GM18511 (cell line): ENCODE results near the gene ZSWIM9.

Source experiments
- ATAC-seq: cut with Tn5 transposase; IDR thresholded peaks from one replicate; pipeline ENCODE4 v1.9.1; 2021; ENCODE audit warnings: mild to moderate bottlenecking, moderate library complexity; ENCODE audit not compliant: unreplicated experiment

The ZSWIM9 gene

DNA sequence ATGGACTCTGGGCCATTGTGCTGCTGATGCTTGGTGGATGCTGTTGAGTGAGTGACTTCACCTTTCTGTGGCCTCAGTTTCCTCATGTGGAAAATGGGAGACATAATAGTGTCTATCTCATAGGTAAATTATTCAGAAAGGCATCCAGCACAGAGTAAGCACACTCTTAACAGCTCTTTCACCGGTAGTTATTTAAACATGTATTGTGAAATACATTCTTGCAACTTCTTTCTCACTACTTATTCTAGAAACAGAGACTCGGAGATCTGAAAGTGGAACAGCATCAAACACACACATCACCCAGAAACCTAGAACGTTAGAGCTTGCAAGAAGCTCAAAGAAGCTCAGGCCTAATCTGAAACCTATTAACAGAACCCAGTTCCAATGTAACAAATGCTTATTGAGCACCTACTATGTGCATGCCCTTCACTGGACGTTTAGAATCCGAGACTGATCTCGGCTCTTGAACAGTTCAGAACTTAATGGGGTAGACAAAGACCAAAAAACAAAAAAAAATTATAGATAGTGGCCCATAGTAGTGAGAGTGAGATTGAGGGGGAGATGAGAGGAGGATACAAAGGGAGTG lies 4.1 kb downstream of the ZSWIM9 start:
- ATAC-seq, result no peak

DNA sequence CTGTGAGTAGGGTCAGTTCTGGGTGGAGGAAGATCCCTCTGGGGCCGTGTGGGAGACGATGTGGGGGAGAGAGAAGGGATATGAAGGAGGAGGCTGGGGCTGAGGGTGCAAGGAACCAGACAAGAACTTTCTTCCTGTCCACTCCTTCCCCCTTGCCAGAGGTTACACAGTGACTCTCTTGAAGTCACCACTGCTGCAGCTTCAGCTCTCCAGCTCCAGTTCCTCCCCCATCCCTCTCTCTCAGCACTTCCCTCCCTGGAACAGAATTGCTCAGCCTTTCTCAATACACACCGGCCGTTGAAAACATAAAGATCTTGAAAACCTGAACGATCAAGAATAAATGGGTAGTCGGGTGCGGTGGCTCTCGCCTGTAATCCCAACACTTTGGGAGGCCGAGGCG lies 5.1 kb downstream of the ZSWIM9 start:
- no peak for ATAC-seq

DNA sequence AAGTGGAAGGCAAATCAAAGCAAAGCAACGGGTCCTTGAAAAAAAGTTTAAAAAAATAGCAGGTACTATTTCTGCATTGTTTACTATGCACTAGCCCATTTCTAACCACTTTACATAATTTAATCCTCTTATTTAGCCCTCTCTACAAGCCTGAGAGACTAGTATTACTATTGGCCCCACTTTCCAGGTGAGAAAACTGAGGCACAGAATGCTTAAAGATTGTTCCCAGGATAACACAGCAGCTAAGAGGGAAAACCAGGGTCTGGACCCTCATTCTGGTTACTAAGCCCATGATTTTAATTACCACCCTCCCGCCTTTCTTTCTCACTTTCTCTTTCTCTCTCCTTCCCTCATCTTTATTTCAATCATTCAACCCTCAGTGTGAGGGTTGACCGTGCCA lies 5.7 kb downstream of the ZSWIM9 start:
- ATAC-seq, result no peak

DNA sequence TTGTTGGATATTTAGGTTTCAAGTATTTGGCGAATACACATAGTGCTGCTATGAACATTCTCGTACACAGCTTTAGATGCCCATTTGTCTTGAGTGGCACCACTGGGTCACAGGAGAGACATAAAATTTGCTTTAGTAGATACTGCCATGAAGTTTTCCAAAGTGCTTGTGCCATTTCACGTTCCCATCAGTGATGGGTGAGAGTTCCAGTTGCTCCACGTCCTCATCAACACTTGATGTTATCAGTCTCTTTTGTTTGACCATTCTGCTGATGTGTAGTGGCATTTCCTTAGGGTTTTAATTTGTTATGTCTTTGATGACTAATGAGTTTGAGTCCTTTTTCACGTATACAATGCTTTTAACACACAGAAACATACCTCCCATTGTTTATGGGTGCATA lies 11.0 kb downstream of the ZSWIM9 start:
- ATAC-seq, result no peak

DNA sequence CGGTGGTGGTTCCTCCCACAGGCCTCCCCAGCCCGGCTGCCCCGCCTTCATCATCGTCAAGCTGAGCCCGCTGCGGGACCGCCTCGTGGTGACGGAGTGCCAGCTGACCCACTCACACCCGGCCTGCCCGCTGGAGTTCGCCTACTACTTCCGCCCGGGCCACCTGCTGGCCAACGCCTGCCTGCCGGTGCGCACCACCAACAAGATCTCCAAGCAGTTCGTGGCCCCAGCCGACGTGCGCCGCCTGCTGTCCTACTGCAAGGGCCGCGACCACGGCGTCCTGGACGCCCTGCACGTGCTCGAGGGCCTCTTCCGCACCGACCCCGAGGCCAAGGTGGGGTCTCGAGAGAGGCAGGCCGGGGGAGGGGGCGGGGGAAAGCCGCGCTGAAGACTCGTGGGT lies 12.0 kb downstream of the ZSWIM9 start:
- no peak for ATAC-seq

DNA sequence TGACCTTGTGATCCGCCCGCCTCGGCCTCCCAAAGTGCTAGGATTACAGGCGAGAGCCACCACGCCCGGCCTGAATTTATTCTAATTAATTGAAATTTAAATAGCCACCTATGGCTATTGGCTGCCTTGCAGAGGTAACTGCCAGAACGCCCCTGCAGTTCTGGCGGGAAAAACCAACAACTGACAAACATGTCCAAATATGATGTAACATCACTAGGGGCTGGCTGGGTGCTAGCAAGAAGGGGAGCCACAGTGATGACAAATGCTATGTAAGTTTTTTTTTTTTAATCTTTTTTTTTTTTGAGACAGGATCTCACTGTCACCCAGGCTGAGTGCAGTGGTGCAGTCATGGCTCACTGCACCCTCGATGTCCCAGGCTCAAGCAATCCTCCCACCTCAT lies 12.9 kb downstream of the ZSWIM9 start:
- no peak for ATAC-seq

DNA sequence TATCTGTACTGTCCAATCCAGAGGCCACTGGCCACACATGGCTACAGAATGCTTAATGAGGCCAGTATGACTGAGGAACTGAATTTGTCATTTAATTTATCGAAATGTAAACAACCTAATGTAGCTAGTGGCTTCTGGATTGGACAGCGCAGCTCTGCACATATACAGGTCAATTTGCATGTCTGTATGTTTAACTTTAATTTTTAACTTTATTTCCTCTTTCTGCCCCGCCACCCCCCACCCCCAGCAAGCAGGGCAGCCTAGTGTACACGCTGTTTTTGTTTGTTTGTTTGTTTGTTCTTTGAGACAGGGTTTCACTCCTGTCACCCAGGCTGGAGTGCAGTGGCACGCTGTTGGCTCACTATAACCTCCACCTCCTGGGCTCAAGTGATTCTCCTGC lies 15.5 kb downstream of the ZSWIM9 start:
- peak; percentile 50 for ATAC-seq

DNA sequence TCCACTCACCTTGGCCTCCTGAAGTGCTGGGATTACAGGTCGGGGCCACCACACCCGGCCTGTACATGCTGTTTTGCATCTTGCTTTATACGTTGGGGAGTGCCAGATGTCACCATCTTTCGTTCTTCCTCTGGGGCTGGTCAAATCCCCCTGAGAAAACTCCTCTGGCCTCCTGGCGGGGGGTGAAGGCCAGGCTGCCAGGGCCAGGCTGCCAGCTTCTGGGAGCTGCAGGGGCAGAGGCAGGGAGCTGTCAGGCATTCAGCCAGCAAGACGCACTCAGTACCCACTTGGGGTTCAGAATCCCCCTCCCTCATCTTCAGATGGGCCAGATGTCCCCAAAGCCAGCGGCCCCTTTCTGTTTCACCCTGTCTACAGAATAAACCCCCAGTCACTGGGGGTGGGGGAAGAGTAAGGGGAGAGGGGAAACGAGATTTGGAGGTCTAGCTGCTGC lies 16.1 kb downstream of the ZSWIM9 start:
- peak; percentile 65 for ATAC-seq

DNA sequence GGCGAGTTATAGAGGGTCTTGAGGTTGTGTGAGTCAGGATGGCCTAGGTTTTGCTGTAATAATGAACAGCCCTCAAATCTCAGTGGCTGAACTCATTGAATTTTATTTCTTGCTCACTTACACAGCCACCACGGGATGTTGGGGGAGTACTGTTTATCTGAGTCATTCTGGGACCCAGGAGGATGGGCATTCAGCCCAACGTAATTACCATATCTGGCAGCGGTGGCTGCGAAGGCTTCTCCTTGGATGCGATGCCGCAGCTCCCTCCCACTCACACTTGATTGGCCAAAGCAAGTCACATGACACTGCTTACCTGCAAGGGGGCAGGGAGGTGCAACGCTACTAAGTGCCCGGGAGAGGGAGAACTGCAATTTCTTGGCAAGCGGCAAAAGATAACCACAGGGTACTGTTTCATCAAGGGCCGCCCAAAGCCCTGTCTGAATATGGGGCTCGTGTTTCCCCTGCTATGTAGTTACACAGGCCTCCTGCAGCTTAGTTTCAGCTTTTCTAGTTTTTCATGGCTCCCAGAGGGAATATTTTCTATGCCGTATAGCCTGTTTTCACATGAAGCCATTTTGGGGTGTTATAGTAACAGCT lies 19.9 kb downstream of the ZSWIM9 start:
- ATAC-seq, result no peak

DNA sequence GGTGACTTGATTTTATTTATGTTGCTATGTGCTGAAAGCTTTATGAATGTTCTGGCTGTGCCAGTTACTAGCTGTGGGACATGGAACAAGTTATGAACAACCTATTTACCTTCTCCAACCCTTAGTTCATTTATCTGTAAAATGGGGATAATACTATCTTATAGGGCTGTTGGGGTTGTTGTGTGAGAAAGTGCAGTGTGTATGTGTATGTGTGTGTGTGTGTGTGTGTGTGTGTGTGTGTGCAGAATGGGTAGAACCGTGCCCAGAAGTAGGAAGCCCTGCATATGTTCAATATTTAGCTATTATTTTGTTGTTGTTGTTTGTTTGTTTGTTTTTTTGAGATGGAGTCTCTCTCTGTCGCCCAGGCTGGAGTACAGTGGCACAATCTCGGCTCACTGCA lies 20.4 kb downstream of the ZSWIM9 start:
- no peak for ATAC-seq

DNA sequence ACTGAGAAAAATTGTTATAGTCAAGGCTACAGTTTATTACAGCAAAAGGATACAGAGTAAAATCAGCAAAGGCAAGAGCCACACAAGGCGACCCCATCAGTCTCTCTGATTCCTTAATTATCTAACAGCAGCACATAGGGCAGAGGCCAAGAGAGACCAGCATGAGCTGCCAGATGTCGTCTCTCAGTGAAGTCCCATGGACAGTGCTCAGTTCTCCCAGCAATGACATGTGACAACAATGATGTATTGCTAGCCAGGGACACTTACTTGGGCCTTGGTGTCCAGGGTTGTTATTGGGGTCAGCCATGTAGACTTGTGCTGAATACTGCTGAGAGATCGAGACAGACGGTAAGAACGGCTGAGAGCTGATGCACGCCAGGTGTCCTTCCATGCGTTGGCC lies 22.3 kb downstream of the ZSWIM9 start:
- no peak for ATAC-seq

DNA sequence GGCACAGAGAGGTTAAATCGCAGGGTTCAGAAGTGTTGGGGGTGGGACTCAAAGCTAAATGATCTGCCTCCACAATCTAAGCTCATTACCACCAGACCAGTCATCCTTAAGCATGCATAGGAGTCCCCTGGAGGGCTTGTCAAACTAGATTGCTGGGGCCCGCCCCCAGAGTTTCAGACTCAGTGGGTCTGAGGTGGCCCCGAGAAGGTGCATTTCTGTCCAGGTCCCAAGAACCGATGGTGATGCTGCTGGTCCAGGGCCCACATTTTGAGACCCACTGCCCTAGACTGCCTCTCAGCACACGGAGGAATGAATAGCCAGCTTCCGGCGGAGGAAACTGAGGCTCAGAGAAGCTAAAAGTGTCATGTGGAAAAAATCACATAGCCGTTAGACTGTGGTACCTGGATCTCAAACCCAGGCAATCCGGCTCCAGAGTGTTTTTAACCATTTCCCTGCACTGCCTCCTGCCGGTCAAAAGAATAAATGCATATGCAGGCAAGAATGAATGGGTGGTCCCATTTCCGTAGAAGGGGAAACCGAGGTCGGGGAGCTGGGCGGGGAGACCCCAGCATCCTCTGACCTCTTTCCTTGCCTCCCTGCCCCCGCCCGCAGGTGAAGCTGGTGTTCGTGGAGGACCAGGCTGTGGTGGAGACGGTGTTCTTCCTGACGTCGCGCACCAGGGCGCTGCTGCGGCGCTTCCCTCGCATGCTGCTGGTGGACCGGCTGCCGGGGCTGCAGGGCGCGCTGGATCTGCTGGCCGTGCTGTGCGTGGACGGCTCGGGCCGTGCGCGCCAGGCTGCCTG lies 23.8 kb downstream of the ZSWIM9 start:
- ATAC-seq, result no peak

DNA sequence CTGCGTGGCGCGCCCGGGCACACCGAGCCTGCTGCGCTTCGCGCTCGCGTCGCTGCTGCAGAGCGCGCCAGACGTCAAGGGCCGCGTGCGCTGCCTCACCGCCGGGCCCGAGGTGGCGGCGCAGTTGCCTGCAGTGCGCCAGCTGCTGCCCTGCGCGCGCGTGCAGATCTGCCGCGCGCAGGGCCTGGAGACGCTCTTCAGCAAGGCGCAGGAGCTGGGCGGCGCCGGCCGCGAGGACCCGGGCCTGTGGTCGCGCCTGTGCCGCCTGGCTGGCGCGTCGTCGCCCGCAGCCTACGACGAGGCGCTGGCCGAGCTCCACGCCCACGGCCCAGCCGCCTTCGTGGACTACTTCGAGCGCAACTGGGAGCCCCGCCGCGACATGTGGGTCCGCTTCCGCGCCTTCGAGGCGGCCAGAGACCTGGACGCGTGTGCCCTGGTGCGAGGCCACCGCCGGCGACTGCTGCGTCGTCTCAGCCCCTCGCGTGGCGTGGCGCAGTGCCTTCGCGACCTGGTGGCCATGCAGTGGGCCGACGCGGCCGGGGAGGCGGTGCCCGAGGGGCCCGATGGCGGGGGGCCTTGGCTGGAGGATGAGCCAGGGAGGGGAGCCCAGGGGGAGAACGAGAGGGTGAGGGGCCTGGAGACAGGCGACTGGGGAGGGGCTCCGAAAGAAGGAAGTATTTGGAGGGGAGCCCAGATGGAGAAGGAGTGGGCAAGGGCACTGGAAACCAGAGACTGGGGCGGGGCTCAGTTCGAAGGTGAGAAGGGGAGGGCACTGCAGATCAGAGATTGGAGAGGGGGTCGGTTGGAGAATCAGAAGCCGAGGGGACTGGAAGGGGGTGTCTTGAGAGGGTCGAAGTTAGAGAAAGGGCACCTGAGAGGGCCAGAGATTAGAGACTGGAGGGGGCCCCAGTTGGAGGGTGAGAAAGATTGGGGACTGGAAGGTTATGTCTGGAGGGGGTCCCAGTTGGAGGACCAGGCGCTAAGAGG lies 24.7 kb downstream of the ZSWIM9 start:
- ATAC-seq, result no peak

DNA sequence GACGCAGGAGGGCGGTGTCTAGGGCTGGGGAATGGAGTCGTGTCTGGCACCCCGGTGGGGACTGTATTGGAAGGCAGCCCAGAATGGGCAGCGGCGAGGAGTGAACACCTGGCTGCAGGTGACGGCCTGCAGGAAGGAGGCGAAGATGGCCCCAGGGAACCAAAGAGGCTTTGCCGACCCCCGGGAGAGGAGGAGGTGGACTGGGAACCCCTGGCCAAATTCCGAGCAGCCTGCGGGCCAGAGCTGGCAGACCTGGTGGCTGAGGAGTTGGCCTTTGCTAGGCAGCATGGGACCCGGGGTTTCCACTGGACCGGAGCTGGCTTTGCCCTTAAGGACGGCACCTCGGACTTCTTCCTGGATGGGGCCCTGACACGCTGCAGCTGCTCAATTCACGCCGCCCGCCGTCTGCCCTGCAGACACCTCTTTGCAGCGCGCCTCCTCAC lies 25.9 kb downstream of the ZSWIM9 start:
- ATAC-seq, result no peak

DNA sequence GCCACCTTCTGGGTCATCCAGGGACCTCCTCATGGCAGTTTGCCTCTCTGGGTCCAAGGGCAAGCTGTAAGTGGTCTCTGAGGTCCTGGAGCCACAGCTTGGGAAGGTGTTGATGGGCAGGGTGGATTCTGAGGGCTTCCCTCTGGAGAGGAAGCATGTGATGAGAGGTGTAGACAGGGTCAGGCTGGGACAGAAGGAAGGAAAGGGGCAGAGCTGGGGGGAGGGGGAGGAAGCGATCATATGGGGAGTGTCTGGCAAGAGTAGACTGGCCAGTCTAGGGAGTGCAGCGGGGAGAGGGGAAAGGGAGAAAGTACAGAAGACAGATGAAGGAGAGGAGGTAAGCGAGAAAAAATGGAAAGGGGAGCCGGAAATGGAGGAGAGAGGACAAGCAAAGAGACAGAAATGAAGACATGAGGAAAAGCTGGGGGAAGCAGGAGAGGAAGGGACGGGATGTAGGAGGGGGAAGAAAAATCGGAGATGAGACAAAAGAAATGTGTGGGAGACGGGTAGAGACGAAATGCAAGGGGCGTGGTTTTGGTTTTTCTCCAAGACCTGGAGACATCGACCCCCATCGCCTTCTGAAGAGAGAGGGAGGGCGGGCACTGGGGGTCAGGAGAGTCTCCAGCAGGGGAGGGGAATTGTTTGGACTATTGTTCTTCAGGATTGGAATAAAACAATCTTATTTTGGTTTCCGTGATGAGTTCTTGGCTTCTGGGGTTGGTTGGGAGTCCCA lies 26.6 kb downstream of the ZSWIM9 start:
- no peak for ATAC-seq

DNA sequence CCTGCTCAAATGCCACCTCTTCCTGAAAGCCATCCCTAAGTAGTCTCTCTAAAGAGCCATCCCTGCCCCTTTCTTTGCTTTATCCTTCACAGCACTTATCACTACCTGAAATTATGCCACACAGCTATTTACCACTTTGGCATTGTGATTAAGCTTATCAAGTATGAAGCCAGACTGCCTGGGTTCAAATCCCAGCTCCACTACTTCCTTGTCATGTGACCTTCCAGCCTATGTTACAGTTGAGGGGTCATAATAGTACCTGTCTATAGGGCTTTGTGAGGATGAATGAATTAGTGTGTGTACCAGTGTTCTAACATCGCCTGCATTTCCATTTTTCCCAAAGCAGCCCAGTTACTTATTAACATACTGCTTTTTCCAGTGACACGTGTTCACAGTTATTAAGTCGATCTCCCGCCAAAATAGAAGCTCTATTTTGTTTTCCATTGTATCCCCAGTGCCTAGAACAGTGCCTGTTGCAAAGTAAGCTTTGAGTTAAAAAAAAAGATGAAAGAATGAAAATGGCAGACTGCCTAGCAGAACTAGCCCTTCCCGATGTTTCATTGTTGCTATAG lies 32.8 kb downstream of the ZSWIM9 start:
- no peak for ATAC-seq

DNA sequence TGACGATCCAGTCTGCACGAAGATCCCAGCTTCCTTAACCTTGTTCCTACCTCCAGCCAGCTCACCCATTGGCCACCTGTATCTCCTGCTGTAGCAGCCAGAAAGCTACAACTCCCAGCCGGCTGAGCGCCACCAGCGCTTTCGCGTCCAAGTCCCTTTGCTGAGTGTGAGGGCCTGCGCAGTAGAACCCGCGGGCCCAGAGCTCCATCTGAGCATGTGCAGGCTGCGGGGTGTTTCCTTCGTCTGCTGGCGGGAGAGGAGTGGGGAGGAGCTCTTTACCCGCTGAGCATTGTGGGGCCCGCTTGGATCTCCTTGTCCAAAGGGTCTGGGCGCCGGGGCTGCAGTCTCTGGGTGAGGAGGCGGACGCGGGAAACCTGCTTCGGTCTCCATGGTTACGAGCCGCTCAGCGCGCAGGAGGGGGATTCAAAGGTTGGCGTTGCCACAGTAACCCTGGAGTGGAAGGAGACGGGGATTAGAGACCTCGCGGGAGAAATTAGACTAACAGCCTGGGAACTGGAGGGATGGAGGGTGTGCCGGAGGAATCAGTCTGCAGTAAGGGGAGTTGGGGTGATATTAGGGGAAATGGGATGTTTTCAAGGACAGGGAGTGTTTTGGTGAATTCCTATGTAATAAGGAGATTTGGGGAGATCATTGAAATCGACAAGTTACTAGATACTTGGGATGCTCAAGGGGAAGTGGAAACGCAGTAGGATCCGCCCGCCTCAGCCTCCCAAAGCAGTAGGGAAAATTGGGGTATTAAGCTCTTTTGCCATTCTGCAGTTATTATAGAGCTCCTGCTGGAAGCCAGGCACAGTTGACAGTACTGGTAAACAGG lies 33.5 kb downstream of the ZSWIM9 start:
- peak; percentile 99 for ATAC-seq

DNA sequence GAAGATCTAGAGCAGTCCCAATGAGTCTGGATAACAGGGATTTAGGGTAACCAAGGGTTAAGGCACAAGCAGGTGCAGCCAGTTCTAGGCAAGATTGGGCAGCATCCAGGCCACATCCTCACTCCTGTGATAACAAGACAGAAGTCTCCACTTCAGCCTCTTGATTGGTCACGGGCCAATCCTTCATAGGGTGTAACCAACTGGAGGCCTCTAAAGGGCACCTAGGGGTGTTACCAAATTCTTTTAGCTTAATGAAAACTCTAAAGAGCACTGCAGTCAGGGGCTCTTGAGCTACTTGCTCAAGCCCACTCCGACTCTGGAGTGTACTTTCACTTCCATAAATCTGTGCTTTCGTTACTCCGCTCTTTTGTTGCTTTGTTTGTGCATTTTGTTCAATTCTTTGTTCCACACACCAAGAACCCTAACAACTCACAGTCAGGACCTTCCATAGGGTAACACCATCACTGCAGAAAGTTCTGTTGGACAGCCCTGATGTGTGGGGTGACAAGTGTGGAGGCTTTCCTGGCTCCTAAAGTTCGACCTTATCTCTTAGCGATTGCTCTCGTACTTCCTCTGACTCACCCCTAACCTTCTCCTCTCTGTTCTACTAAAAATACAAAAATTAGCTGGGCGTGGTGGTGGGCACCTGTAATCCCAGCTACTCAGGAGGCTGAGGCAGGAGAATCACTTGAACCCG lies 36.1 kb downstream of the ZSWIM9 start:
- no peak for ATAC-seq

DNA sequence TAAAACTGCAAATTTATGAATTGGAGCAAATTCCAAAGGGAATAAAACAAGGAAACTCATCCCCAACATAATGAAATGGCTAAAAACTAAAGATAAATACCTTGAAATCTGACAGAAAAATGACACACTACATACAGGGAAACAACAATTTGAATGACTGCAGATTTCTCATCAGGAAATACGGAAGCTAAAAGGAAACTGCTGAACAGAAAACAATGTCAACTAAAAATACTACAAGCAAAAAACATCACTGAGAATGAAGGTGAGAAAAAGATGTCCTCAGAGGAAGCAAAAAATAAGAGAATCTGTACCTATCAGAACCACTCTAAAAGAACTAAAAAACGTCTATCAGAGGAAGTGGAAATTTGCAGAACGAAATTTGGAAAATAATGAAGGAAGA lies 39.5 kb downstream of the ZSWIM9 start:
- ATAC-seq, result no peak
